ENCODE results near the gene KIAA2012.

- TF ChIP-seq, protein P1, sequence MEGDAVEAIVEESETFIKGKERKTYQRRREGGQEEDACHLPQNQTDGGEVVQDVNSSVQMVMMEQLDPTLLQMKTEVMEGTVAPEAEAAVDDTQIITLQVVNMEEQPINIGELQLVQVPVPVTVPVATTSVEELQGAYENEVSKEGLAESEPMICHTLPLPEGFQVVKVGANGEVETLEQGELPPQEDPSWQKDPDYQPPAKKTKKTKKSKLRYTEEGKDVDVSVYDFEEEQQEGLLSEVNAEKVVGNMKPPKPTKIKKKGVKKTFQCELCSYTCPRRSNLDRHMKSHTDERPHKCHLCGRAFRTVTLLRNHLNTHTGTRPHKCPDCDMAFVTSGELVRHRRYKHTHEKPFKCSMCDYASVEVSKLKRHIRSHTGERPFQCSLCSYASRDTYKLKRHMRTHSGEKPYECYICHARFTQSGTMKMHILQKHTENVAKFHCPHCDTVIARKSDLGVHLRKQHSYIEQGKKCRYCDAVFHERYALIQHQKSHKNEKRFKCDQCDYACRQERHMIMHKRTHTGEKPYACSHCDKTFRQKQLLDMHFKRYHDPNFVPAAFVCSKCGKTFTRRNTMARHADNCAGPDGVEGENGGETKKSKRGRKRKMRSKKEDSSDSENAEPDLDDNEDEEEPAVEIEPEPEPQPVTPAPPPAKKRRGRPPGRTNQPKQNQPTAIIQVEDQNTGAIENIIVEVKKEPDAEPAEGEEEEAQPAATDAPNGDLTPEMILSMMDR (IDR thresholded peaks at IDR 0.05; ENCODE audit: control extremely low read depth in 1 of 3, insufficient read depth in 1 of 3, low read depth in 1 of 3, low read length in 3 of 3), result no peak
- TF ChIP-seq MAX (IDR thresholded peaks at IDR 0.05) (no peak), RAD21 (IDR thresholded peaks at IDR 0.05 in 1 of 2, conservative IDR thresholded peaks at IDR 0.05 in 1 of 2; ENCODE audit: low read depth in 2 of 2, low read length in 2 of 2) (no peak)
Measured at GRCh38 chr2:202133200-202133908, 60.3 kb downstream of the KIAA2012 start.

Data from H1 (cell line).